Natural killer cell (primary cell): ENCODE data around the gene SLC19A2. TPM values are rescaled to one million over a fixed set of nuclear protein-coding genes. Genes with fewer than 3 reads are reported as not detected.

Experiments
- ATAC-seq, 3 donors: fragments of 150-1000 bp in 2 of 3; fragments of 200-7000 bp in 1 of 3; cut with Tn5 transposase; 1 replicate in 1 of 3; 2 replicates in 2 of 3; pipeline ENCODE4 v1.10.0; 2021; ENCODE audit warnings: mild to moderate bottlenecking in 2 of 3, moderate library complexity in 2 of 3
- DNase-seq, 2 donors: peaks; one replicate each; pipeline versions ENCODE4 v3.0.0 to v3.0.0-alpha.2; 2013 to 2021; ENCODE audit warnings: mixed read lengths in 1 of 2
- H3K27ac ChIP-seq: one replicate; pipeline ENCODE4 v1.5.1; 2013; ENCODE audit warnings: mild to moderate bottlenecking, low read length
- H3K27me3 ChIP-seq: one replicate; pipeline ENCODE4 v1.6.1; 2013; ENCODE audit warnings: low read length; ENCODE audit not compliant: control insufficient read depth, insufficient read depth
- H3K36me3 ChIP-seq: one replicate; pipeline ENCODE4 v1.6.1; 2013; ENCODE audit warnings: low read length; ENCODE audit not compliant: control insufficient read depth, insufficient read depth
- H3K4me1 ChIP-seq: one replicate; pipeline ENCODE4 v1.6.1; 2013; ENCODE audit warnings: low read length; ENCODE audit not compliant: control insufficient read depth, insufficient read depth
- H3K4me3 ChIP-seq: one replicate; pipeline ENCODE4 v1.5.1; 2013; ENCODE audit warnings: low read length
- H3K9me3 ChIP-seq: one replicate; pipeline ENCODE4 v1.6.1; 2013; ENCODE audit warnings: low read length; ENCODE audit not compliant: control insufficient read depth, insufficient read depth
- H3K27ac Mint-ChIP-seq, 2 donors: one replicate each; pipeline ENCODE4 v1.8.0; 2022; ENCODE audit warnings: mild to moderate bottlenecking in 2 of 2, mixed read lengths in 2 of 2, moderate library complexity in 1 of 2
- H3K27me3 Mint-ChIP-seq, 2 donors: one replicate each; pipeline ENCODE4 v1.8.0; 2022; ENCODE audit warnings: low read depth in 2 of 2, mixed read lengths in 2 of 2
- H3K36me3 Mint-ChIP-seq: one replicate; pipeline ENCODE4 v1.8.0; 2022; ENCODE audit warnings: mixed read lengths
- H3K4me1 Mint-ChIP-seq, 2 donors: one replicate each; pipeline ENCODE4 v1.8.0; 2022; ENCODE audit warnings: mixed read lengths in 2 of 2
- H3K4me3 Mint-ChIP-seq: one replicate; pipeline ENCODE4 v1.8.0; 2022; ENCODE audit warnings: mild to moderate bottlenecking, moderate library complexity, mixed read lengths
- H3K9me3 Mint-ChIP-seq, 2 donors: one replicate each; pipeline ENCODE4 v1.8.0; 2022; ENCODE audit warnings: mixed read lengths in 2 of 2
- WGBS: methylation state at CpG from one replicate; pipeline ENCODE4 v1.1.7; 2013; ENCODE audit warnings: missing lambda C conversion rate; ENCODE audit not compliant: insufficient coverage; 5-methylcytosine and 5-hydroxymethylcytosine counted together
- intact Hi-C: fragments of 100-400 bp; cut with micrococcal nuclease; formaldehyde crosslinking; loops from one replicate; pipeline ENCODE4 v1.14.2; 2022
- total RNA-seq, 4 donors: library from RNA; stranded (reverse); fragments of 120-200 nt in 1 of 4; gene quantifications; one replicate each; pipeline versions ENCODE4 v1.2.3 to v1.2.4, GENCODE V29; 2013 to 2022
- TF ChIP-seq, protein P1 (sequence below): fragments of 200-600 bp; IDR thresholded peaks from one replicate; pipeline ENCODE4 v1.8.0; 2022; ENCODE audit warnings: antibody characterized with exemption

The SLC19A2 gene
- total RNA-seq, 3 donors from 2014 or later (not counting 1 experiment from before 2014, with no cell fraction given): 5.0 to 6.3 (median 5.3) TPM

- intact Hi-C loops: no loop called here
- Mint-ChIP-seq H3K4me3 (peak overlapping the region; percentile 67), H3K27me3 (no peaks in the 10 kb centered on the region), H3K4me1 (peaks cover 31 to 39% of the 10 kb centered on the region in 2 donors), H3K36me3 (no peaks in the 10 kb centered on the region), H3K27ac (peak overlapping the region in 1 of 2 donors; percentile 90), H3K9me3 (no peaks in the 10 kb centered on the region)
- Histone ChIP-seq H3K9me3 (no peaks in the 10 kb centered on the region), H3K4me3 (no peak overlapping the region), H3K4me1 (peaks cover 7% of the 10 kb centered on the region), H3K27ac (no peak overlapping the region), H3K36me3 (no peaks in the 10 kb centered on the region), H3K27me3 (no peaks in the 10 kb centered on the region)
- TF ChIP-seq, protein P1, sequence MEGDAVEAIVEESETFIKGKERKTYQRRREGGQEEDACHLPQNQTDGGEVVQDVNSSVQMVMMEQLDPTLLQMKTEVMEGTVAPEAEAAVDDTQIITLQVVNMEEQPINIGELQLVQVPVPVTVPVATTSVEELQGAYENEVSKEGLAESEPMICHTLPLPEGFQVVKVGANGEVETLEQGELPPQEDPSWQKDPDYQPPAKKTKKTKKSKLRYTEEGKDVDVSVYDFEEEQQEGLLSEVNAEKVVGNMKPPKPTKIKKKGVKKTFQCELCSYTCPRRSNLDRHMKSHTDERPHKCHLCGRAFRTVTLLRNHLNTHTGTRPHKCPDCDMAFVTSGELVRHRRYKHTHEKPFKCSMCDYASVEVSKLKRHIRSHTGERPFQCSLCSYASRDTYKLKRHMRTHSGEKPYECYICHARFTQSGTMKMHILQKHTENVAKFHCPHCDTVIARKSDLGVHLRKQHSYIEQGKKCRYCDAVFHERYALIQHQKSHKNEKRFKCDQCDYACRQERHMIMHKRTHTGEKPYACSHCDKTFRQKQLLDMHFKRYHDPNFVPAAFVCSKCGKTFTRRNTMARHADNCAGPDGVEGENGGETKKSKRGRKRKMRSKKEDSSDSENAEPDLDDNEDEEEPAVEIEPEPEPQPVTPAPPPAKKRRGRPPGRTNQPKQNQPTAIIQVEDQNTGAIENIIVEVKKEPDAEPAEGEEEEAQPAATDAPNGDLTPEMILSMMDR: no peak
- WGBS: 100% methylated on average over 4 of the region's 4 CpGs
- ATAC-seq (no peak), DNase-seq (no peak)
Observed at GRCh38 chr1:169484101-169484500, 1.6 kb downstream of the SLC19A2 start.

DNA sequence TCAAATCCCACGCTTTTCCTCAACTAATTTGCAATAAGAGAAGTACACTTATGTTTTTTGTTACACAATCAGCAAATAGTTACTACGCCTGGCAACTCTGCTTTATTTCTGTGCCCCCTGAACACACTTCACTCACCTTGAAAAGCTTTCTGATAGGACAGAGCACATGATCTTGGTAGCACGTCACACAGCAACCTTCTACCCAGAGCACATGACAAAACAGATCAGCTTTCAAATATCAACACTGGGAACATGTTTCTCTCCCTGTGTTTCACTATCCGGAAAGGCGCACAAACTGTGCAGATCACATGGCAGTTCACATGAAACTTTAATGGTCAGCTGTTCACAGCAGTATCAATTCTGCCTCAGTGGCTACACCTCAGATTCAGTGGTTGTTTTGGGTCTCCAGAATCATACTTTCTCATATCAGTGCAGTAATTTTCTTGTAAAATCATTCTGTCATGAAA lies 2.2 kb downstream of the SLC19A2 start:
- no peak for ATAC-seq
- Histone ChIP-seq H3K27me3 (no peaks in the 10 kb centered on the region), H3K4me3 (no peak overlapping the region), H3K9me3 (no peaks in the 10 kb centered on the region), H3K4me1 (peaks cover 7% of the 10 kb centered on the region), H3K36me3 (no peaks in the 10 kb centered on the region), H3K27ac (no peak overlapping the region)
- WGBS: 92% methylated on average over 5 of the region's 5 CpGs
- H3K9me3 Mint-ChIP-seq: no peaks in the 10 kb centered on the region
- H3K4me3 Mint-ChIP-seq: no peak overlapping the region
- H3K36me3 Mint-ChIP-seq: no peaks in the 10 kb centered on the region
- no peaks in the 10 kb centered on the region for H3K27me3 Mint-ChIP-seq
- no peak for DNase-seq
- peaks cover 31 to 39% of the 10 kb centered on the region in 2 donors for H3K4me1 Mint-ChIP-seq
- intact Hi-C loops: no loop called here
- TF ChIP-seq, protein P1: no peak
- H3K27ac Mint-ChIP-seq: no peak overlapping the region

- peaks cover 11 to 13% of the 10 kb centered on the region in 2 donors for H3K4me1 Mint-ChIP-seq
- H3K27ac Mint-ChIP-seq: no peak overlapping the region
- no peaks in the 10 kb centered on the region for H3K9me3 Mint-ChIP-seq
- H3K27me3 Mint-ChIP-seq: no peaks in the 10 kb centered on the region
- ATAC-seq: no peak
- H3K27me3 ChIP-seq: no peaks in the 10 kb centered on the region
- H3K4me3 ChIP-seq: no peak overlapping the region
- TF ChIP-seq, protein P1: no peak
- intact Hi-C loops: no loop called here
- no peak overlapping the region for H3K4me3 Mint-ChIP-seq
- peaks cover 3% of the 10 kb centered on the region for H3K36me3 ChIP-seq
- 100% methylated on average over 1 of the region's 1 CpG for WGBS
- DNase-seq: no peak
- H3K9me3 ChIP-seq: no peaks in the 10 kb centered on the region
- no peak overlapping the region for H3K27ac ChIP-seq
- H3K36me3 Mint-ChIP-seq: no peaks in the 10 kb centered on the region
- H3K4me1 ChIP-seq: no peaks in the 10 kb centered on the region
Observed at GRCh38 chr1:169479363-169480066, 6.2 kb downstream of the SLC19A2 start.
